ENCODE data around the gene FA2H. TPM values are rescaled to one million over a fixed set of nuclear protein-coding genes. Genes with fewer than 3 reads are reported as not detected.

FA2H gene
- total and polyA plus RNA-seq, 12 donors: 0.17 to 6.1 (median 0.33) TPM; not detected in 5

GRCh38 chr16:74797414-74797813 is 22.8 kb upstream of the FA2H start:
- no peak for TF ChIP-seq CTCF (IDR thresholded peaks at IDR 0.05)
- TF ChIP-seq POLR2A (IDR thresholded peaks at IDR 0.05): no peak
- 60 to 77% (median 73%) methylated on average over 1 of the region's 1 CpG for WGBS, 4 donors
- intact Hi-C loops (cut with DNase I): no loop called here

GRCh38 chr16:74795104-74795503 is 20.5 kb upstream of the FA2H start:
- Histone ChIP-seq H3K9me3 (replicated peaks in 1 of 3) (no peaks in the 10 kb centered on the region), H3K27me3 (peaks cover 16% of the 10 kb centered on the region), H3K4me1 (replicated peaks in 1 of 2) (no peaks in the 10 kb centered on the region), H3K27ac (no peak overlapping the region), H3K4me3 (no peak overlapping the region), H3K36me3 (replicated peaks in 1 of 2) (no peaks in the 10 kb centered on the region)
- 51 to 70% (median 58%) methylated on average over 2 of the region's 2 CpGs for WGBS, 4 donors
- TF ChIP-seq POLR2A (IDR thresholded peaks at IDR 0.05): no peak
- no peak for TF ChIP-seq CTCF (IDR thresholded peaks at IDR 0.05)
- DNase-seq: no peak
- intact Hi-C loops (cut with DNase I): no loop called here

More at GRCh38 chr16:74797414-74797813, 22.8 kb upstream of the FA2H start:
- Histone ChIP-seq H3K4me3 (no peak overlapping the region), H3K27ac (no peak overlapping the region), H3K9me3 (replicated peaks in 1 of 3) (no peaks in the 10 kb centered on the region), H3K27me3 (peaks cover 15% of the 10 kb centered on the region), H3K36me3 (replicated peaks in 1 of 2) (no peaks in the 10 kb centered on the region), H3K4me1 (replicated peaks in 1 of 2) (no peaks in the 10 kb centered on the region)
- no peak for DNase-seq

- Histone ChIP-seq H3K4me1 (replicated peaks in 1 of 2) (no peaks in the 10 kb centered on the region), H3K4me3 (no peak overlapping the region), H3K36me3 (replicated peaks in 1 of 2) (no peaks in the 10 kb centered on the region), H3K9me3 (replicated peaks in 1 of 3) (no peaks in the 10 kb centered on the region), H3K27ac (no peak overlapping the region), H3K27me3 (peaks cover 16% of the 10 kb centered on the region)
- WGBS, 4 donors: 33 to 53% (median 46%) methylated on average over 2 of the region's 2 CpGs
- DNase-seq: no peak
- intact Hi-C loops (cut with DNase I): no loop called here
- TF ChIP-seq CTCF (IDR thresholded peaks at IDR 0.05) (no peak), POLR2A (IDR thresholded peaks at IDR 0.05) (no peak)
Measured at GRCh38 chr16:74794668-74795067, 20.0 kb upstream of the FA2H start.

GRCh38 chr16:74793571-74793970 is 19.0 kb upstream of the FA2H start:
- TF ChIP-seq CTCF (IDR thresholded peaks at IDR 0.05) (no peak), POLR2A (IDR thresholded peaks at IDR 0.05) (no peak)
- no peak overlapping the region for H3K4me3 ChIP-seq
- no peak overlapping the region for H3K27ac ChIP-seq
- no peaks in the 10 kb centered on the region for H3K36me3 ChIP-seq (replicated peaks in 1 of 2)
- H3K27me3 ChIP-seq: peaks cover 16% of the 10 kb centered on the region
- no peaks in the 10 kb centered on the region for H3K9me3 ChIP-seq (replicated peaks in 1 of 3)
- intact Hi-C loops (cut with DNase I): no loop called here
- WGBS, 4 donors: 67 to 91% (median 78%) methylated on average over 1 to 2 of the region's 2 CpGs
- no peaks in the 10 kb centered on the region for H3K4me1 ChIP-seq (replicated peaks in 1 of 2)
- DNase-seq: no peak
